ENCODE results near the gene CCL3. TPM values are rescaled to one million over a fixed set of nuclear protein-coding genes. Genes with fewer than 3 reads are reported as not detected.

Gene CCL3
- not detected in 5 replicates for total RNA-seq (2022; extraction: Qiagen RNA extraction; ENCODE audit: low read depth)

GRCh38 chr17:36089888-36090836 is at the start of gene CCL3:
Gene CCL3 (minus strand): TSS chr17:36090143. CDS start chr17:36090058, 85 bp downstream.

DNA sequence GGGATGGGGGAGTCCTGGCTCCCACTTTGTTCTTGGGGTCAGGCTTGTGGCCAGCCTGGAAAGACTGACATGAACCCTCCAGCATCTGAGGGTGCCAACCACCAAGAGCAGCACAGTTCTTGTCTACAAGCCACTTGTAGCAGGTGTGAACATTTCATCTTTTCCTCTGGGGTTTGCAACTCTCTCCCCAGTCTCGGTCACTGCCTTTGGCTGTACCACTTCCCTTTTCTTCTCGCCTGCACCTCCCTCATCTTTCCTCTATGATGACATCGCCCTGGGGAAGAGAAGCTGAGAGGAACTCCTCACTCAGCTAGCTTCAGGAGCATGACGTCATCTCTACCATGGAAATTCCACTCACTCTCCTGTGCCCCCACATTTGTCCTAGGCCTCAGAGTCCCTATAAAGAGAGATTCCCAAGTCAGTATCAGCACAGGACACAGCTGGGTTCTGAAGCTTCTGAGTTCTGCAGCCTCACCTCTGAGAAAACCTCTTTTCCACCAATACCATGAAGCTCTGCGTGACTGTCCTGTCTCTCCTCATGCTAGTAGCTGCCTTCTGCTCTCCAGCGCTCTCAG is 13.5 kb upstream of the CCL3 start, which contains the start of gene CCL4:
Gene CCL4 (plus strand): TSS at position 427 of the 575 bp plus-strand sequence. CDS start 79 bp downstream, at position 506.

GRCh38 chr17:36063786-36064541 is 26.0 kb downstream of the CCL3 start, which contains the start of gene CCL18:
Gene CCL18 (plus strand): TSS chr17:36064272. CDS start chr17:36064343, 71 bp downstream.

Other genes with a start within 250 kb of the CCL3 start
- gene HEATR9, start 221.3 kb downstream of the CCL3 start, total RNA-seq (2022; extraction: Qiagen RNA extraction; ENCODE audit: low read depth) = not detected in 5 replicates
- 0.88 to 2.2 TPM (median 1.5 TPM) in 5 replicates for gene CCL5, start 209.8 kb downstream of the CCL3 start, total RNA-seq (2022; extraction: Qiagen RNA extraction; ENCODE audit: low read depth)
- 2.2 to 4.6 TPM (median 3.4 TPM) in 5 replicates for gene RDM1, start 159.4 kb downstream of the CCL3 start, total RNA-seq (2022; extraction: Qiagen RNA extraction; ENCODE audit: low read depth)
- gene LYZL6, start 146.4 kb downstream of the CCL3 start, total RNA-seq (2022; extraction: Qiagen RNA extraction; ENCODE audit: low read depth) = not detected in 5 replicates
- not detected in 5 replicates for gene CCL16, start 108.6 kb downstream of the CCL3 start, total RNA-seq (2022; extraction: Qiagen RNA extraction; ENCODE audit: low read depth)
- gene CCL14, start 103.4 kb downstream of the CCL3 start, total RNA-seq (2022; extraction: Qiagen RNA extraction; ENCODE audit: low read depth) = not detected in 5 replicates
- not detected in 5 replicates for gene CCL15, start 88.6 kb downstream of the CCL3 start, total RNA-seq (2022; extraction: Qiagen RNA extraction; ENCODE audit: low read depth)
- not detected in 5 replicates for gene CCL23, start 72.2 kb downstream of the CCL3 start, total RNA-seq (2022; extraction: Qiagen RNA extraction; ENCODE audit: low read depth)
- gene CCL18, start 25.9 kb downstream of the CCL3 start, total RNA-seq (2022; extraction: Qiagen RNA extraction; ENCODE audit: low read depth) = not detected in 5 replicates
- gene CCL4, start 13.7 kb upstream of the CCL3 start, total RNA-seq (2022; extraction: Qiagen RNA extraction; ENCODE audit: low read depth) = not detected in 5 replicates
- 0.74 to 3.4 TPM (median 2.4 TPM) in 5 replicates for gene TBC1D3B, start 86.5 kb upstream of the CCL3 start, total RNA-seq (2022; extraction: Qiagen RNA extraction; ENCODE audit: low read depth)
- gene CCL3L1, start 106.6 kb upstream of the CCL3 start, total RNA-seq (2022; extraction: Qiagen RNA extraction; ENCODE audit: low read depth) = not detected in 5 replicates
- not detected in 5 replicates for gene CCL4L2, start 120.9 kb upstream of the CCL3 start, total RNA-seq (2022; extraction: Qiagen RNA extraction; ENCODE audit: low read depth)
- gene TBC1D3I, start 174.4 kb upstream of the CCL3 start, total RNA-seq (2022; extraction: Qiagen RNA extraction; ENCODE audit: low read depth) = 0.13 to 0.41 TPM (median 0.23 TPM) in 5 replicates
- 0.07 TPM in 1 of 5 replicates, not detected in the others for gene TBC1D3G, start 233.7 kb upstream of the CCL3 start, total RNA-seq (2022; extraction: Qiagen RNA extraction; ENCODE audit: low read depth)

All from A549 treated with RU486 at 1 μM for 4 hours (cell line).